ENCODE measurements around the gene TXNRD2.

TXNRD2 gene

DNA sequence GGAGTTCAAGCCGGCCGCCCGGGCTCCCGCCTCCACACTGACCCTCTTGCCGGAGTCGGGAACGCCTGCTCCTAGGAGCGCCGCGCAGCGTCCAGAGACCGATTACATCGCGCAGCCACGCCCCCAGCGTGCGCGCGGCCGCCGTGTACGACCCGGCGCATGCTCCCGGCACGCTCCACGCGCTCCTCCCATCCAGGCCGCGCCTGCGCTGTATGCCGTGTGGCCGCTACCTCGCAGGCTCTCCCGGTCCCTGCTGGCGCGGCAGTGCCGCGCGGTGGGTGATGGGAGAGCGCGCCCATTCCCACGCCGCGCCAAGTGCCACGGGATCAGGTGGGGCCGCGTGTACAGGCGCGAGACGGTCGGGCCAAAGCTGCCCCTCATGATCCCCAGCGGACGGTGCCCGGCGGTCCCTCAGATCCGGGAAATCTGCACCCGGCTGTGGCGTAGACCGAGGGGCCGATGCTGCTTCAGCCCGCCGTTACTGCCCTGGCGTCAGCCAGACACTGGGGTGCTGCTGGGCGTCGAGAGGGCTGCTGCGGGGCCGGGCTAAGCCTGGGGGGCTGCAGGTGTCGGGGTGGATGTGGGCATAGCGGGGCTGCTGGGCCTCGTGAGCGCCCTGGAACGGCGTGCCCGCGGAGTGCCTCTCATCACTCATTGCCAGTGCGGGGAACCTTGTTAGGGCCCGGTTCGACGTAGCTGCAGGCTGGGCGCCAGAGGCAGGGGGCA lies 86.7 kb downstream of the TXNRD2 start, which contains the start of the genes GNB1L and RTL10:
GNB1L (minus strand) TSS at position 97 of the 726 bp plus-strand sequence. CDS start 33,519 bp downstream, outside the sequence.
RTL10 (minus strand) TSS at position 97 of the 726 bp plus-strand sequence. CDS start 2,613 bp downstream, outside the sequence.
- DNase-seq = peak; percentile 97

DNA sequence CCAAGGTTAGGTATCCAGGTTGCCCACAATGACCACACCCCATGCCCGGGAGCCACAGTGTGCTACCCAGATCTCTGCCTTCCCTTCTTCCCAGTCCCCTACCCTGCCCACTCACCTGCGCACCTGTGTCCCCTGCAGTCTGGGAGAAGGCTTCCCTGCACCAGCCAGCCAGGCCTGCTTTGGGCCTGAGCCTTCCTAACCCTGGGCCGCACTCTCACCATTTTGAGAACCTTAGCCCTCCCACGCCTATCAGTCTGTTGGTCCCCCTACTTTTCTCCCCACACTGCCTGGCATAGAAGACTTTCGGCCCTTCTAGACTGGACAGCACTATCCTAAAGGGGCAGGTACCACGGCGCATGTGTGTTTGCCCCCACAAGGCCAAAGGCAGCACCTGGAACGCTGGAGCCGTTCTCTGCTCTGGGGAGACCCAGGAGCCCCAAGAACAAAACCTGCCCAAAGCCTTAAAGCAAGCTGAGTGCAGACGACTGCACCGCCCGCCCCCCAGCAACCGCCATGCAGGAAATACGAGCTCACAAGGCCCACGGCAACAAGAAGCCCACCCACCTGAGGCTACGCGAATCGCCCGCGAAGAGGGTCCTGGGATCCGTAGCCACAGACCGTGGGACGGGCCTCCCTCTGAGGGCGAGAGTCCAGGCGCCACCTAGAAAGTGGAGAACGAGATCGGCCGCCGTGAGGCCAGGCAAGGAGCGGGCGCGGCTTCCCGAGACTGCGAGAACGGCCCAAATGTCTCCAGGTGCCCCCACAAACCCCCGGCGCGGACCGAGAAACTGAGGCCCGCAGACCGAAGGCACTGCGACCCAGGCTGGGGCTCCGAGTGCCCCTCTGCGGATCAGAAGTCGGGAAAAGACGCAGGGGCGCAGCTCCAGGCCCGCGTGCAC lies 87.5 kb downstream of the TXNRD2 start:
- no peak for DNase-seq

DNA sequence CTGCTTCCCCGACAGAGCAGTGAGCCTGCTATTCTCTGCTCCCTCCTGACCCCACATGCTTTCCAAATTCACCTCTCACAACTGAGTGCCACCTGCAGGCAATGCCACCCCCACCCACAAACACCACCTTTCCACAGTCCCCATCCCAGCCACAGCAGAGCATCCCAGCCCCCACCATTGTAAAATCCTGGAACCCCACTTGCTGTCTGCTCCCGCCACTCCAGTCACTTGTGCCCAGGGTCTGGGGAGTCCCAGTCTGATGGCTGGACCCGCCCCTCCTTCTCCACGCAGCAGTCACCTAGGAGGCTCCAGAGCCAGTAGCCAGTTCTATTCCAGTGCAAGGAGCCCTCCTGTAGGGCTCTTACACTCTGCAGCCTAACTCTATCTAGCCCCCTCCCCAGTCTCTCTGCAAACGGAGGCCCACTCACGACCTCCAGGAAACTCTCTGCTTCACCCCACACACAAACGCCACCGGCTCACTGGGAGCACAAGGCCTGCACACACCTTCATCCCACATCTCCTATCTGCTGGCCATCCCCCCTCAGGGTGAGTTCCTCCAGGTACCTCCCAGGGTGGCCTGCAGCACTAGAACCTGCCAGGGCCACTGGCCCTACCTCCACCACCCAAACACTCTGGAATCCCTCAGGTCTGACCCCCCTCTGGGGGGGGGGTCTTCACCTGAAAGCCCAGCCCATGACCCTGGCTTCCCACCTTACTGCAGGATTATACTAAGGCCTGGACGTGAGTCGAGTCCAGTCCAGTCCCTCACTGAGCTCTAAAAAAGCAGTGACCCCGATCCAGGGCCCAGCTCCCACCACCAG lies 88.3 kb downstream of the TXNRD2 start:
- DNase-seq = no peak

DNA sequence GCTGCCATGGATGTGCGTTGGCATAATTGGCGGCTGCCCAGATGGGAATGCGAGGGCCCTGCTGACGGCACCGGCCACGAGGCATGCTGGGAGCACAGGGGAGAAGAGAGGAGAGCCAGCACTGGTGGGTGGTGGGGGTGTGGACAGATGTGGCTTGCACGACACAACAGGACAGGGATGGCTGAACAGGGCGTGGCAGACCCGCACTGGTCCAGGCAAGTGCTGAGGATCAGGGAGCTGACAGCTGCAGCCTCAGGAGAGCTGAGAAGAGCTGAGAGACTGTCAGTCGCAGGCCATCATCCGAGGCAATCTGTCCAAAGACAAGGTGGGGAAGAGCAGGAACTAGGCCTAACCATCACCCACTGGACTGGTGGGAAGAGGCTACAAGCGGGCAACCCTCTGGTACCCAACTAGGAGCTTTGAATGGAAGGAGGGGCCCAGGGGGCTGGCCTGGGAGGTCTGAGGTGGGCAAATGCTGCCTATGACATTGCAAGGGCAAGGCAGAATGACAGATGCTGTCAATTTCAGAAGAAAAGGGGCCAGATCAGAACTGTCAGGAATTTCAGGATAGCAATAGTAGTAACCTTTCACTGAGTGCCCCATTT lies 89.3 kb downstream of the TXNRD2 start:
- DNase-seq = no peak

DNA sequence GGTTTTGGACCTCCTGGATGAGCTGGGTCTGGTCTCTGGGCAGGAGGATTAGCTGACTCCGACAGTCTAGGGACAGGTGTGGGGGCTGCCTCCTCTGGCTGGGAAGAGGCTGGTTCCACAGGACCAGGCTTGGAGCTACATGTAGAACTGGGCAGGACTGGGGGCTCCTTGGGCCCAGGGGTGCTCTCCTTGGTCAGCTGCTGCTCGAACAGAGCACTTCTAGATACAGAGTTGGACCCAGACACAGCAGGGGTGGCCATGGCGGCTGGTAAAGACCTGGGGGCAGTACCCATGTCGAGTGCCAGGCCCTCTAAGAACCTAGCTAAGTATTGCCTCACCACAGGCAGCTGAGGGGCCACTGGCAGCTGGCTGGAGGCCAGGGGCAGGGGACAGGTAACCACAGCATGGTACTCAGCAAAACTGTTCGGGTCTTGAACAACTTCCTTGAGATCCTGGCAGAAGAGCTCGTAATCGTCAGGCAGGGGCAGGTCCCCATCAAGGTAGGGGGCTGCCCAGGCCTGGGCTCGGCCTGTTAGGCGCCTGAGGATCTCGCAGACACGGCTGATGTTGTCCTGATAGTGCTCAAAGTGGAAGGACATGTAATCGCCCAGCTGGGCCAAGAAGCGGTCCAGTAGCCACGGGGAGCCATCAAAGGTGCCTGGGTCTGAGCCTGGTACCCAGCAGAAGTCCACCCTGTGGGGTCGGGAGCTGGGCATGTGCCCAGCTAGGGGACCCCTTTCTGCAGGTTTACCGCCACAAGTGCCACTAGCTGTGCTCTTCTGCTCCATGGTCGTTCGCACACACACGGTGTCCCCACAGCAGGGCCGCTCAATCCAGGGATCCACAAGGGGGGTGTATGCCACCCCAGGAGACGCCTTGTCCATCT lies 90.1 kb downstream of the TXNRD2 start:
- DNase-seq = no peak

DNA sequence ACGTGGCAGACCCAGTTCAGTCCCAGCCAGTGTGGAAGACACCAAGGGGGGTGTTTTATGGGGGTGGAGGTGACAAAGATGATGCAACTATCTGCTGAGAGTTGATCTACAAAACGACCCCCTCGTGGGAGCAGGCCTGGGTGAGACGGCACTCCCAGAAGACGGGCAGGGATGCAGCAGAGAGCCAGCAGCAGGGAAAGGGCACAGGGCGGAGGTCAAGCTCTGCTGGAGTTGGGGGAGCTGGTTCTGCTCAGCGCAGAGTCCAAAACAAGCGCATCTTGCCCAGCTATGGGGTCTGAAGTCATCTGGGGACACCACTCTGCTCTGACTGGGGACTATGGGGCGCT lies 90.9 kb downstream of the TXNRD2 start:
- DNase-seq = no peak

DNA sequence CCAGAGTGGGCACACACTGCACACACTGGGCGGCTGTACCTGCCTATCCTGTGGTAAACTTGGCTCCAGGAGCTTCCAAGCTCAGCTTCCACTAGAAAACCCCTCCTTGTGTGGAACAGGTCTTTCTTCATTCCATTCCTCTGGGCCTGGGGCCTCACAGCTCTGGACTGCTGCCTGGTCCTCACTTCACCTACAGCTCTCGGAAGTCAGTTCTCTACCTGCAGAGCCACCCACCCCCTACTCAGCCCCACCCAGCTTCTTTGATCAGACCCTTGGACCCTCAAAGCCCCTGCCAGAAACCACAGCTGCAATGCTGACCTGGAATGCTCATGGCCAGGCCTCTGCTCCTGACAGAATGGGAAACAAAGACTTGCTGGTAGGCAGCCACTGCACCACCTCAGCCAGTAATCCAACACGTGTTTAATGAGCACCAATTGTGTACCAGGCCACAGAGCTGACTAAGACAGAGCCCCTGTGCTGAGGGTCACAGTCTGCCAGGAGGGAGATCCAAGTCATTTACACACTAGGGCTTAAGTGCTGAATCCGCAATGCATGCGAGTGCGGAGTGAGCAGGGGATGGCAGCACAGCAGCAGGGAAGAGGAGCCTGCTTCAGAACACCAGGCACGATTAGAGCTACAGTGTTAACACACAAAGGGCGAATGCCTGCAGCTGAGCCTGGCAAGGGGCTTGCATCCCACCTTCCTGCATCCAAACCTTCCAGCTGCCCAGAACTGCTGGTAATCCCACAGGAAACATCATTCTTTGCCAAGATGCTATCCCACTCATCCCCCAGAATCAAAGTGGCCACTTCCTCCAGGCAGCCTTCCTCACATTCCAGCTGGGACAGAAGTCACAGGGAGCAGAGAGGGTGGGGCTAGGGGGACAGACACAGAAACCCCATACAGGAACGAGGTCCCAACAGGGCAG lies 91.5 kb downstream of the TXNRD2 start:
- DNase-seq = no peak

DNA sequence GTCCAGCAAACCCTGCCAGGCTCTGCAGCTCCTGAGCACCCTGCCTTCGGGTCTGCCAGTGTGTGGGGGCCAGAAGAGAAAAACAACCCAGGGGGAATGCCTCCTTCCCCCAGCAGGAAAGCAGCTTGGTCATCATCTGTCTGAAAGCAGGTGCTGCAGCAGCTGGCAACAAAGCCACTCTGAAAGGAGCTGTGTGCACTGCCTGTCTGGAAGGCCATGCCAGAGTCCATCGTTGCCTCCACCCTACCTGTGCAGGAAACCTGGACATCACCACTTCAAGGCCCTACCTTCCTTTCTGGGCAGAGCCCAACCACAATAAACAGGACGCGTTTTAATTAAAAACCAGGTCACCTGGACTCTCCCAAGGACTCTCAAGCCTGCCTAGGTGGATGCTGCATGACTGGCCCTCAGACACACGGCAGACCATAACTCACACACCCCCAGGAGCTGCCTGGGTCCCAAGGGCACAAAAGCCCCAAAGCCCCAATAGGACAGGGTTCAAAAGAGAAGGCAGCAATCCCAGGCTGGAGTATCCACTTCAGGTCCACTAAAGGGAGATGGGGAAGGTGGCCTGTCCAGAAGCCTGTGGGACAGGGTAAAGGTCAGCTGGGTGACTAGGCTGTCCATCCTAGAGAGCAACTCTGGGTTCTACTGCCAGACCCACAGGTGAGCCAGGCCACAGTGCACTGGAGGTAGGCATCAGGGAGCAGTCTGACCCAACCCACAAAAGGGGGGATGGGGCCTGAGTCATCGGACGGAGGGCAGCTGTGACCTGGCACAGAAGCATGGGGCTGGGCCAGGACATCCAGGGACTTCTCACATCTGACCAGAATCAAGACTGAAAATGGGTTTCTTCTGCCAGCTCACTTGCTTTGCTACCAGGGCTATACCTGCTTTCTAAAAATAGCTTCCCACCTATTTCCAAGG lies 93.1 kb downstream of the TXNRD2 start:
- DNase-seq = no peak

DNA sequence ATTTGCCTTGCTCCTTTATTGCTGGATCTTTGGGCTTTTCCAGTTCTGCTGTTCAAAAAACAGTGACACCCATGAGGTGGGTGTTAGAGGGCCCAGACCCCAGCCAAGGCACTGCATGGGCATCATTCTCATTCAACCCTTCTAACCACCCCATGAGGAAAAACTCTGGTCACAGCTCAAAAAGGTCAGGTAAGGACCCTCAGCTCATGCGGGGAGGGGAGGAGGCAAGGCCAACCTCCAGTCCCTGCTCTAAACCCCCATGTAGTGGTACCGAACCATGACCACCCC lies 94.3 kb downstream of the TXNRD2 start:
- DNase-seq = no peak

DNA sequence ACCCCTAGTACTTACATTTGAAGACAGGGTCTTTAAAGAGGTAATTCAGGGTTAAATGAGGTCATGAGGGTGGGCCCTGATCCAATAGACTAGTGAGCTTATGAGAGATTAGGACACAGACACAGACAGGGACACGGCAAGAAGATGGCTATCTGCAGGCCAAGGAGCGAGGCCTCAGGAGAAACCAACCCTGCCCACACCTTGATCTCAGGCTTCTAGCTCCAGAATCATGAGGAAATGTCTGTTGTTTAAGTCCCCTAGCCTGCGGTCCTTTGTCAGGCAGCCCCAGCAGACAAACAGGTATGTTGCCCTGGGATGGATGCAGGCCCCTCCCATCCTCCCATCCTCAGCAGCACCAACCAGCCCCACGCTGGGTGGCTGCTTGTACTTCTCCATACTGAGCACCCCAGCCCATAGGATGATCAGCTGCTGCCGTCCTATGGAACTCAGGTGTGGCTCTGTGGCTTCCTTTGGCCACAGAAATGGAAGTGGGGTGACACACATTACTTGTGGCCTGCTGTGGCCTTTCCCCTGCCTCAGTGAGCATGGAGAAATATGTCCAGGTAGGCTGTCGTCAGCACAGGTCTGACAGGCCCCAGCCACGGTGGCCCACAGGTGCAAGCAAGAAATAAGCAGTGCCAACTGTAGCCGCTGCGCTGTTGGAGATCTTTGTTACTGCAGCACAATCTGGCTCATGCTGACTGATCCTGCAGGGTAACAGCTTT lies 94.8 kb downstream of the TXNRD2 start:
- peak; percentile 71 for DNase-seq

DNA sequence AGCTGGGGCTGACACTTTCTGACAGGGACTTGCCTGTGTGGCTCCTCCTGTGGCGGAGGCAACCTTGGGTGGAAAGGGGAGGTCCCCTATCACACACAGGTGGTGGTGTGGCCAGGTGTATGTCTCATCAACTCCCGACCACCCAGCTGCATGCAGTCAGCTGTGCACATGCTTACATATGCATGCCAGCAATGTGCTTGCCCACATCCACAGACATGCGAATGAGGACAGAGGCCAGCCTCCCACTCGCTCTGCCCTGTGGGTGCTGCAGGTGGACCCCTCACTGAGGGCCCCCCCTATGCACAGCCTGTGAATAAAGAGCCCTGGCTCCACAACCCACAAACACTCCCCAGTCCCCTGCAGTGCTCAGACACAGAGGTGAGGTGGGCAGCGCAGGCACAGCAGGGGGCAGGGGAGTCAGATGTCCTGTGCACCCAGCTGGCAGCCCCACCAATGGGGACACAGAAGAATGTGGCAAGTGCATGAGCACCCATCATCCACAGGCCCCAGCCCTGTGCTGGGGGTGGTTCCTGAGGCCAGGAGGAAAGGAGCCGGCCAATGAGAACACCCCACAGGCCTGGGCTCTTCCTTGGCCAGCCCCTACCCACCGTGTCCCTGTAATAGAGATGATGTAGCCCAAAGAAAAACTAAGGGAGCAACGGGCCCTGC lies 96.4 kb downstream of the TXNRD2 start:
- DNase-seq = no peak

DNA sequence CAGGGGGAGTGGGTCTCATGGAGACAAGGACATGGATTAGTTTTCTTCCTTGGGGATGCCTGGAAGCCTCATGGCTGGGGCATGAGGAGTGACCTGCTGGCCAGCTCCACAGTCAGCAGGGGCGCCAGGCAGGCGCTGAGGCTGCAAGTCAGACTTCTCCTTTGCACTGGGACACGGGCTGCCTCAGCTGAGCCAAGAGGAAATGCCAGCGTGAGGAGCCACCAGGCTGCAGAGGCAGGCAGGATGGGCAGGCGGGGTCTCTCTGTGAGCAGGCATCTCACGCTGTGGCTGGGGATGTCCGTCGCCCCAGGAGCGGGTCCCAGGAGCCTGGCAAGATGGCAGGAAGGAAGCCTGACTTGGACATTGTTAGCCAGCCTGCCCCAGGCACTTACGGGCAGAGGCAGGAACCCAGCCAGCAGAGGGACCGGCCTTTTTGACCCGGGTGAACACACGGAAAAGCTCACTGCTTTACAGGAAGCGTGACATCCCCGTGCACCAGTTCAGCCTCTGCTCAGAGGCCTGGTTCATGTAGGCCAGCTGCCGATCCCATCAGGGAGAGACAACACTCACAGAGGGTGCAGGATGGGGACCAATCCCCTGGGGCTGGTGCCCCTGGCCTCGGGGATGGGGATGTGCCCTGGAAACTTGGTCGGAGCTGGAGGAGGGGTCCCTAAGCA lies 97.1 kb downstream of the TXNRD2 start:
- no peak for DNase-seq

DNA sequence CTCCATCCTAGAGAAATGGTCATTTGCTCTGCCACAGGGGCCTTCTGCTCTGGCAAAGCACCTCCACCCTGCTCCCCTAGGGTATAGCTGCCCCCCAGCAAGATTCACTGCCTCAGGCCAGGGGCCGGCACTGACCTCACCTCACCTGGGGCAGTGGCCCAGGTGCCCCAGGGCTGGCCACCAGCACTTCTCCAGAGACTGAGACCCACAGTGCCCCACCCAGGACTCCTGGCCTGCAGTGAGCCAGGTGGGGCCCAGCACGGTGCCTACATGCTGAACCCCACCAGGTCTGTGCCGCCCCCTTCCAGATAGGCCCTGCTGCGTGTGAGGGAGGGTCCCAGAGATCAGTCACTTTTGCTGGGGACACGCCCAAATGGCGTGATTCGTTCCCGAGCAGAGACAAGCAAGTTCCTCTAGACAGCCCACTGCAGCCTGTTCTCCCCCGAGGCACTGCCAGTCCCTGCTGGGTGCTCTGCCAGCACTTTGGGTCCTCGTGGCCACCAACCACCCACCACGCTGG lies 97.7 kb downstream of the TXNRD2 start:
- DNase-seq = no peak

DNA sequence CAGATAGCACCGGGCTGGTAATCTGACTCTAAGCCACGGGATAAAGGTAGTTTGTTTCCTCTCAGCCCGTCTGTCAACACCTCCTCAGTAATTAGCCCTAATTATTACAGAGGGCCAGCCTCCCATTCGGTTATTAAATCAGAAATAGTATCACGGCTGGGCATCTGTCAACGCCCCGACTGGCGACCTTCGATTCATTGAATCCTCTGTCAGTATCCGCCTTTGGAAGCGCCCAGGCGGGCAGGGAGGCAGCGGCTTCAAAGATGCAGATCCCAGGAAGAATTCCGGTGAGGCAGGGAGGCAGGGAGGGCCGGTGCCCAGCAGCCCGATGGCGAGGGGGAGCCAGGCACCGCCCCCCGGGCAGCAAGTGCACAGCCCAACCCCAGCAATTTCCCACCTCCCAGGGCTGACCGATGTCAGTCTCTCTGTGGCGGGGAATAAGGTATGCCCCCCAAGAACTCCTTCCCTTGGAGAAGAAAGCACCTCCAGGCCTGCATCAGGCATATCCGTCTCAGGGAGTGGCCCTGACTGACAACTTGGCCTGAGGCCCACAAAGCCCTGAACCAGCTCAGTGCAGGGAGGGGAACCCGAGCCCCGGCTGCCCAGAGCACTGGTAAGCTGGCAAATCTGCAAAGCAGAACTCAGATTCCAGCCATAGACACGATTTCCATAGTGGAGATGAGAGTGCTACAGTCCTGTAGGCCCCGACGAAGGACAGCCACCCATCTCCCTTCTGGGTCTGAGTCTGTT lies 98.3 kb downstream of the TXNRD2 start:
- peak; percentile 95 for DNase-seq

DNA sequence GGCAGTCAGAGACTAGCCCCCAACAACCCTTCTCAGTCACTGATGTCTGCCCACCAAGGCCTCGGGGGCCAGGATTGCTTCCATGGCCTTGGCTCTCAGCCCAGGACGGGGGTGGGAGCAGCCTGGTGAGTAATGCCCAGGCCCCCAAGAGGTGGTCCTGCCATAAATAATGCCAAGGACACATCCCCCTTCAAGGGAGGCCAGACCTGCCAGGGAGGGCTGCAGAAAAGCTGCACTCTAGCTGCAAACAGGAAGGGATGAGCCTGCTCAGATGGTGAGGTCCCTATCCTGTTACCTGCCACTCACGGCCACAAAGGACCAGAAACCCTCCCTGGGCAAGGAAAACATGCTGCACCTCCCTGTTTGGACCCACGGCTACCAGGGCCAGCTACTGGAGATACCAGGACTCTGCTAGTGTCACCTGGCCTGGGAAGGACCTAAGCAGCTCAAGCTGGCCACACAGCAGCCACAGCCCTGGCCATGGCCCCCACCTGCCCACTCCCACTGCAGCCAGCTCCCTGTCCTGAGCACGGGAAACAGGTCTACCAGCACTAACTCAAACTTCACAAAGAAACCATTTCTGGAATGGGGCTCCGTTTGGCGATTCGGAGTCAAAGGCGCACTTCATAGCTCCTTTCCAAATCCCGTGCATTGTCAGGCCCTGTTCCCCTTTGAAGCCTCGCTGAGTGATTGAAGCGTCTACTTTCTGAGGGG lies 99.1 kb downstream of the TXNRD2 start:
- DNase-seq = no peak
